Measurements from ENCODE around the gene LNX2. TPM values are rescaled to one million over a fixed set of nuclear protein-coding genes. Genes with fewer than 3 reads are reported as not detected.
A peak's percentile ranks its signal among the peaks of the same experiment; 100 is the strongest.

LNX2 gene
- polyA plus RNA-seq, 1 donor (not counting 4 experiments of a cell fraction or from before 2014, with no cell fraction given): 17.0 TPM

DNA sequence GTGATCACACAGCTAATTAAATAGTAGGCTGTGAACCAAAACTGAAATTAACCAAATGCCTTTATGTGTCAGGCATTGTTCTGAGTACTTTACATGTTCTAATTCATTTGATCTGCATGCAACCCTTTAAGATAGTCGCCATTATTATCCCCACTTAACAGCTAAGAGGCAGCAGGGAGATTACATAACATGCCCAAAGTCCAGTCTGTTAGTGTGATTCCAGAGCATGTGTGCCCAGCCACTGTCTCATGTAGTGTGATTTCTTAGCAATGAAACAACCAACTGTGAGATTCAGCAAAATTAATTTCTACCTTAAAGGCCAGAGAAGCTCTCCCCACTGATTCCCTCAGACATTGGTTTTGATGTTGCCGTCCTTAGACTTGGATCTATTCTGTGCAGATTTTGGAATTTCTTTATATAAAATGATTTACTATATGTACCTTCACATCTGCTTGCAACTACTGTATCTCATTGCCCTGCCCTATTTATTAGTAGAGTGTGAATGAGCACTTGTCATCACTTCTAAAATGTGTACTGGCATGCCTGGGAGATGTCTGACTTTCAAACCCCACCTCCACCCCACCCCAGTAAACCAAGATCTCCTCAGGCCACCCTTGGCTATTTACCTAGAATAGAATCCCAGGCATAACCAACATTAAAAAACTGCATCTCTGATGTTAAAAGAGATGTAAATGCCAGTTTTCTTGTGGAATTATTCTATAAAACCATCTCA lies 42.6 kb upstream of the LNX2 start:
- Histone ChIP-seq H4K20me1 (ENCODE audit: control insufficient read depth, extremely low read depth, insufficient read depth, low read length) (no peaks in the 10 kb centered on the region), H3K9me3 (ENCODE audit: control insufficient read depth, low read depth, low read length) (no peaks in the 10 kb centered on the region), H3K79me2 (ENCODE audit: control insufficient read depth, insufficient read depth, low read length) (peaks cover 3% of the 10 kb centered on the region), H3K9me1 (ENCODE audit: control insufficient read depth, extremely low read depth, insufficient read depth, low read length) (peaks cover 3% of the 10 kb centered on the region), H3K4me3 (ENCODE audit: control insufficient read depth in 2 of 3, extremely low read depth in 1 of 3, insufficient read depth in 2 of 3, low read depth in 1 of 3, low read length in 3 of 3) (no peak overlapping the region), H3K27me3 (ENCODE audit: control insufficient read depth, extremely low read depth, insufficient read depth, low read length) (no peaks in the 10 kb centered on the region), H3K4me1 (ENCODE audit: control insufficient read depth, extremely low read depth, insufficient read depth, low read length) (peaks cover 31% of the 10 kb centered on the region), H3K36me3 (ENCODE audit: control insufficient read depth in 2 of 2, extremely low read depth in 1 of 2, insufficient read depth in 2 of 2, low read length in 2 of 2) (peaks cover 2% of the 10 kb centered on the region in 2 experiments), H3K9ac (ENCODE audit: control insufficient read depth, extremely low read depth, insufficient read depth, low read length) (no peak overlapping the region), H2AFZ (ENCODE audit: control insufficient read depth, low read length) (no peak overlapping the region), H3K4me2 (ENCODE audit: control insufficient read depth, extremely low read depth, insufficient read depth, low read depth, low read length) (peak overlapping the region; percentile 12), H3K27ac (ENCODE audit: control insufficient read depth, insufficient read depth, low read length) (no peak overlapping the region)
- TF ChIP-seq CTCF (optimal IDR thresholded peaks at IDR 0.05 in 1 of 3, IDR thresholded peaks at IDR 0.05 in 1 of 3, conservative IDR thresholded peaks at IDR 0.05 in 1 of 3; ENCODE audit: extremely low read depth in 1 of 3, insufficient read depth in 2 of 3, low read length in 3 of 3) (no peak), EZH2 (IDR thresholded peaks at IDR 0.05; ENCODE audit: low read length) (no peak)
- DNase-seq (ENCODE audit: low read depth, low spot score) (no peak), FAIRE-seq (no peak)
- dilution Hi-C loops (cut with MboI; ENCODE audit: extremely low pct_ligation_motif_present, low sequenced_read_pairs): no loop called here

DNA sequence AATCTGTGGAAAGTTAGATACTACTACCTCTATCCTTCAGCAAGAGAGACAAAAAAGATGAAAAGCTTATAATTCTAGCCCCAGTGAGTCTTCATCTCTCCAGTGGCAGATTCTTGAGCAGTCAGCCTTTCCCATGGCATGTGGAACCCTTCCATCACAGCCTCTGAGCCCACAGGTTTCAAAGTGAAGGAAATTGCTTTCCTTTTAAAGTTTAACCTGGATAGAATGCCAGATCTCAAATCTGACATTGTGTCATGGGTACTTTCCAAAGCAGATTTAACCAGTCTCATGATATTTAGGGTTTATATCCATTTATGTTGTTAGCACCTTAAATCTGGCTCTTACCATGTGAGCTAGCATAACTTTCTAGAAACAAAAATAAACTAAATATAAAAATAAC lies 40.7 kb upstream of the LNX2 start:
- H3K4me3 ChIP-seq (ENCODE audit: control insufficient read depth in 2 of 3, extremely low read depth in 1 of 3, insufficient read depth in 2 of 3, low read depth in 1 of 3, low read length in 3 of 3): no peak overlapping the region
- no peak overlapping the region for H3K4me2 ChIP-seq (ENCODE audit: control insufficient read depth, extremely low read depth, insufficient read depth, low read depth, low read length)
- DNase-seq (ENCODE audit: low read depth, low spot score) (no peak), FAIRE-seq (no peak)
- H3K9me1 ChIP-seq (ENCODE audit: control insufficient read depth, extremely low read depth, insufficient read depth, low read length): peaks cover 3% of the 10 kb centered on the region
- H3K9me3 ChIP-seq (ENCODE audit: control insufficient read depth, low read depth, low read length): no peaks in the 10 kb centered on the region
- TF ChIP-seq CTCF (optimal IDR thresholded peaks at IDR 0.05 in 1 of 3, IDR thresholded peaks at IDR 0.05 in 1 of 3, conservative IDR thresholded peaks at IDR 0.05 in 1 of 3; ENCODE audit: extremely low read depth in 1 of 3, insufficient read depth in 2 of 3, low read length in 3 of 3) (no peak), EZH2 (IDR thresholded peaks at IDR 0.05; ENCODE audit: low read length) (no peak)
- dilution Hi-C loops (cut with MboI; ENCODE audit: extremely low pct_ligation_motif_present, low sequenced_read_pairs): no loop called here
- H3K4me1 ChIP-seq (ENCODE audit: control insufficient read depth, extremely low read depth, insufficient read depth, low read length): peaks cover 37% of the 10 kb centered on the region
- peaks cover 4% of the 10 kb centered on the region for H3K79me2 ChIP-seq (ENCODE audit: control insufficient read depth, insufficient read depth, low read length)
- H2AFZ ChIP-seq (ENCODE audit: control insufficient read depth, low read length): no peak overlapping the region
- H3K36me3 ChIP-seq (ENCODE audit: control insufficient read depth in 2 of 2, extremely low read depth in 1 of 2, insufficient read depth in 2 of 2, low read length in 2 of 2): peaks cover 0 to 2% of the 10 kb centered on the region in 2 experiments
- H3K27ac ChIP-seq (ENCODE audit: control insufficient read depth, insufficient read depth, low read length): no peak overlapping the region
- H4K20me1 ChIP-seq (ENCODE audit: control insufficient read depth, extremely low read depth, insufficient read depth, low read length): no peaks in the 10 kb centered on the region
- no peak overlapping the region for H3K9ac ChIP-seq (ENCODE audit: control insufficient read depth, extremely low read depth, insufficient read depth, low read length)
- H3K27me3 ChIP-seq (ENCODE audit: control insufficient read depth, extremely low read depth, insufficient read depth, low read length): no peaks in the 10 kb centered on the region
